A549 treated with AZD2906 at 1 μM for 4 hours (cell line): Measurements from ENCODE around the gene AKAP8. TPM values are rescaled to one million over a fixed set of nuclear protein-coding genes. Genes with fewer than 3 reads are reported as not detected.

Experiments
- total RNA-seq: library from RNA; stranded (reverse); fragments of 200-300 nt; extraction: Qiagen RNA extraction; gene quantifications from 5 replicates; pipeline ENCODE4 v1.2.3, GENCODE V29; 2022

The AKAP8 gene
- total RNA-seq: 15.4 to 17.9 TPM (median 16.3 TPM) in 5 replicates

DNA sequence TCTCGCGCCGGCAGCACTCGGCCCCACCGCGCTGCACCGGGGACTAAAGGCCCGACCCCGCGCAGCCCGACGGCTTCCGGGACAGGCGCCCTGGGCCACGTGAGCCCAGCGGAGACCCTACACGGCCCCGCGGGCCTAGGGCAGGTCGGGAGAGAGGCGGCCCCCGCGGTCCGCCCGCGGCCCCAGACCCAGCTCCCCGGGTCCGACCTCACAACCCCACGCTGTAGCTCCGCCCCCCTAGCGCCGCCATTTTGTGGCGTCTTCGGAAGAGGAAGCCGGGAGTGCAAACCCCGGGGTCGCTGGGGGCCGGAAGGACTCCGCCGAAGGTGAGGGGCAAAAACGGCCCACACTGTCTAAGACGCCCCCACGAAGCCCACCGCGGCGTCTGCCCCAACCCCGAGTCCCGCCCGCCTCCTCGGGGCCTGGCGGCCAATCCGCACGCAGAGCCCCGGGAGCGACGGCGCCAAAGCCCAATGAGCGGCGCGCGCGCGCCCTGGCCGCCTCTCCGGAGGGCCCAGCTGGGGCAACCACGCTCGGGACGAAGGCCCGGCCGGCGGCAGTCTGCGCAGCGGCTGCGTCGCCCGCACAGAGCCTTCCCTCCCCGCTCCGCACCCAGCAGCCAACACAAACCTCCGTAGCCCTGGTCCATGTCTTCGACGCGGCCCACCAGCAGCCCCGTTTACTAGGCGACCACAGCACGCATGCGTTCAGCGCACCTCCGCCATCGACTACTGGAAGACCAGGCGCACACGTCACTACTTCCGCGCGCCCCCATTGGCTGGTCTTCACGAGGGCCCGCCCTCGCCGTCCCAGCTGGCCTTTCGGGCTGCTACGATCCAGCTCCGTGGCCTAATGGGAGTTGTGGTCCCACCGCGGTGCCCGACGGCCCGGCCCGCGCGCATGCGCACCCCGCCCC is at the start of gene AKAP8:
Gene AKAP8 (minus strand): TSS at position 705 of the 916 bp plus-strand sequence. CDS start 56 bp downstream, at position 649.

DNA sequence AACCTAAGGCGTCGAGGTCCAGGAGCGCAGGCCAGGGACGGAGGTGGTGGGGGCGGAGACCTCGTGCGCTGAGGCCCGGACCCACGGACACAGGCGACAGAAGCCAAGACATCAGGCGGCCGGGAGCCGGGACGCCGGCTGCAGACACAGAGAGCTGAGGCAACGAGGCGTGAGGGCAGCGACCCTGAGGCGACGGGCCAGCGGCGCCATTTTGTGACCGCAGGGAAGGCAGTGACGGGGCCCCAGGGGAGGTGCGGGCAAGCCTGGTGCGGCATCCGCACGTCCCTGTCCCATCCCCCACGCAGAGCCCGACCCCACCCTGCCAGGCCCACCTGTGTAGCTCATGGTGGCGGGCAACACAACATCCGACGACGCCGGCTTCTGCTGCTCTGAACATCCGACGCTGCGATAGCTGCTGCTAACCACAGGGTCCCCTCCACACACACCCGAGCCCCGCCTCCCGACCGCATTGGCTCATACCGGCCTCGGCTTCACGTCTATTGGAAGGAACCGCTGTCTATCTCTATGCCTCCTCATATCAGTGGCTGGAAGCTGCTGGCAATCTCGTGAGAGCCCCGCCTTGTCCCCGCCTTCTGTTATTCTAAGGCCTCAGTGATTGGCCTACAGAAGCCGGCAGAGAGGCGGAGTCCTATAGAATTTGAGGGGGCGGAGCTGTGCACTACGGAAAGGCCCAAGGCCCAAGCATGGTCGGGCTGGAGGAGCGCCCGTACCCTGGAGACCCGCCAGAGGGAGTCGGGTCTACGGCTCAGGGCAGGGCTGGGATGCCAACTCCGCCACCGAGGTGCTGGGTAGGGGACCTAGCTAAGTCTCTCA is 39.2 kb upstream of the AKAP8 start, which contains the start of gene AKAP8L:
Gene AKAP8L (minus strand): TSS at position 410 of the 834 bp plus-strand sequence. CDS start 65 bp downstream, at position 345.

DNA sequence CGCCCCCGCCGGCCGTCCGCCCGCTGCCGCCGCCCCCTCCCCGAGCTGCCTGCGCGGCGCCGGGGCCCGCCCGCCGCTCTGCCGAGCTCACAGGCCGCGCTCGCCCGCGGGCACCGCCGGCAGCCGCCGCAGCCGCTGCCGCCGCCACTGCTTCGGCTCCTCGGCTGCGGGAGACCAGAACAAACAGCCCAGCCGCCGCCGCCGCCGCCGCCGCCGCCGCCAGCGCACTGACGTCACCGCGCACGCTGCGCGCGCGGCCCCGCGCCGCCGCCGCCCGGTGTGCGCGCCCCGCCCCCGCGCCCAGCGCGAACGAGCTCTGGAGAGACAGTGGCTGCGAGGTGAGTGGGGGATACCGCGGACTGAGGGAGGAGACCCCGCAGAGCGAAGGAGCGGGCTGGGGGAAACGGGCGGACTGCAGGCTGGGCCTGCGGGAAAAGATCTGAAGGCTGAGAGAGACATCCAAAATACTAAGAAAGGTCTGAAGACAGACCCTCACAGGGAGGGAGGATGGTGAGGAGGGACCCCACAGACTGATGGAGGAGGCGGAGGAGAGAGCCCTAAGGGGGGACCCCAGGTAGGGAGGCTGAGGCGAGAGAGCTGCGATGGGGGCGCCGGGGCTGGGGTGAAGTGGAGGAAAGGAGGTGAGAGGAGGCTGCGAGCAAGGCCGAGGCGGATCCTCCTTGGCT is 47.1 kb downstream of the AKAP8 start, which contains the start of gene BRD4:
Gene BRD4 (minus strand): TSS at position 229 of the 686 bp plus-strand sequence. CDS start 59,440 bp downstream, outside the sequence.

Other genes with a start within 250 kb of the AKAP8 start
- 12.7 to 20.0 TPM (median 17.7 TPM) in 5 replicates for gene NOTCH3, start 178.8 kb downstream of the AKAP8 start, total RNA-seq
- 0.05 to 0.09 TPM (median 0.06 TPM) in 4 of 5 replicates, not detected in the other for gene EPHX3, start 147.3 kb downstream of the AKAP8 start, total RNA-seq
- 24.6 to 27.4 TPM (median 26.5 TPM) in 5 replicates for gene BRD4, start 47.2 kb downstream of the AKAP8 start, total RNA-seq
- gene AKAP8L, start 39.2 kb upstream of the AKAP8 start, total RNA-seq: 35.0 to 40.5 TPM (median 38.1 TPM) in 5 replicates
- gene WIZ, start 70.2 kb upstream of the AKAP8 start, total RNA-seq: 16.2 to 23.9 TPM (median 23.4 TPM) in 5 replicates
- 0.03 to 0.16 TPM in 2 of 5 replicates, not detected in the others for gene RASAL3, start 84.8 kb upstream of the AKAP8 start, total RNA-seq
- gene PGLYRP2, start 99.7 kb upstream of the AKAP8 start, total RNA-seq: 0.03 TPM in 1 of 5 replicates, not detected in the others
- gene CYP4F22, start 128.7 kb upstream of the AKAP8 start, total RNA-seq: 0.31 to 0.50 TPM (median 0.44 TPM) in 5 replicates
- not detected in 5 replicates for gene CYP4F8, start 235.4 kb upstream of the AKAP8 start, total RNA-seq